DND-41 (cell line): ENCODE data around the gene ANKRD26.

Experiments
- ATAC-seq: fragments of 200-7000 bp; cut with Tn5 transposase; 3 replicates; pipeline ENCODE4 v1.9.1; 2021; ENCODE audit warnings: low read depth; ENCODE audit not compliant: insufficient read depth
- DNase-seq: peaks from one replicate; pipeline ENCODE4 v3.0.0-alpha.2; 2020
- H2AFZ ChIP-seq: 2 replicates; pipeline ENCODE4 v1.6.0; 2012; ENCODE audit warnings: low read depth, low read length
- H3K27ac ChIP-seq: 2 replicates; pipeline ENCODE4 v1.5.1; 2012; ENCODE audit warnings: low read length, inconsistent platforms
- H3K27me3 ChIP-seq: fragments of 200-600 bp; sonication (generic); 2 replicates; pipeline ENCODE4 v1.6.0; 2012; ENCODE audit warnings: low read length, mild to moderate bottlenecking, inconsistent platforms; ENCODE audit not compliant: insufficient read depth, poor library complexity
- H3K36me3 ChIP-seq: 2 replicates; pipeline ENCODE4 v1.5.1; 2012; ENCODE audit warnings: low read length, inconsistent platforms; ENCODE audit not compliant: insufficient read depth
- H3K4me1 ChIP-seq: 2 replicates; pipeline ENCODE4 v1.5.1; 2012; ENCODE audit warnings: mild to moderate bottlenecking, low read length; ENCODE audit not compliant: insufficient read depth
- H3K4me2 ChIP-seq: 2 replicates; pipeline ENCODE4 v1.6.0; 2012; ENCODE audit warnings: mild to moderate bottlenecking, moderate library complexity, low read length, inconsistent platforms; ENCODE audit not compliant: insufficient read depth
- H3K4me3 ChIP-seq, 2 experiments: fragments of 200-600 bp in 1 of 2; shearing (Covaris generic) in 1 of 2; 2 replicates each; pipeline ENCODE4 v1.5.1; 2012 to 2016; ENCODE audit warnings: inconsistent platforms in 2 of 2, low read length in 2 of 2, mild to moderate bottlenecking in 2 of 2, low read depth in 1 of 2, moderate library complexity in 1 of 2
- H3K79me2 ChIP-seq: 2 replicates; pipeline ENCODE4 v1.6.0; 2012; ENCODE audit warnings: low read length, inconsistent platforms; ENCODE audit not compliant: insufficient read depth
- H3K9ac ChIP-seq: 2 replicates; pipeline ENCODE4 v1.6.0; 2012; ENCODE audit warnings: low read depth, mild to moderate bottlenecking, inconsistent platforms, low read length, moderate library complexity
- H3K9me3 ChIP-seq: 2 replicates; pipeline ENCODE4 v1.5.1; 2012; ENCODE audit warnings: low read length, moderate library complexity, mild to moderate bottlenecking, inconsistent platforms; ENCODE audit not compliant: insufficient read depth, severe bottlenecking
- H4K20me1 ChIP-seq: 2 replicates; pipeline ENCODE4 v1.6.0; 2012; ENCODE audit warnings: low read length; ENCODE audit not compliant: insufficient read depth
- EZH2 ChIP-seq: IDR thresholded peaks from 3 replicates; pipeline ENCODE4 v1.6.1; 2012; ENCODE audit warnings: borderline replicate concordance, low read depth, mild to moderate bottlenecking, moderate library complexity, low read length, inconsistent platforms; ENCODE audit not compliant: severe bottlenecking
- TF ChIP-seq, protein P1 (sequence below): IDR thresholded peaks from 2 replicates; pipeline ENCODE4 v1.5.1; 2012; ENCODE audit warnings: borderline replicate concordance, low read length, moderate library complexity, mild to moderate bottlenecking; ENCODE audit not compliant: poor library complexity, severe bottlenecking; ENCODE audit errors: extremely low read depth

ANKRD26 gene

DNA sequence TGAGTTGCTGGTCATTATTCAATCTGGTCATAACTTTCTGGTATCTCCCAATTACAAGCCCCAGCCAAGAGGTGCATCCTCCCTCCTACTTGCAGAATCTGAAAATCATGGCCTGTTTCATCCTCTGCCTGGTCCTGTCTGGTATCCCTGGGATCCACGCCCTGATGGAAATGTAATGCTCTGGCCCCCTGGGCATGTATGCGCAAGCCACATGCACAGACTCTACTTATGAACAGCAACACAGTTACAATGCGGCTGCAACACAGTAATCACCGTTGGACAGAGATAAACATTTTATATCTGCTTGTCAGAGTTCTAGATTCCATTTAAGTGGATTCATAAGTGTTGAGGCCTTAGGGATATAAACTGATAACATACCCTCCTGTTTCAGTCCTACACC is 121.8 kb downstream of the ANKRD26 start:
- Histone ChIP-seq H3K4me3 (no peak overlapping the region), H3K9ac (no peak overlapping the region), H3K79me2 (no peaks in the 10 kb centered on the region), H3K27ac (no peak overlapping the region), H3K4me1 (no peaks in the 10 kb centered on the region), H3K9me3 (no peaks in the 10 kb centered on the region), H4K20me1 (no peaks in the 10 kb centered on the region), H3K27me3 (no peaks in the 10 kb centered on the region), H3K4me2 (no peak overlapping the region), H3K36me3 (no peaks in the 10 kb centered on the region), H2AFZ (no peak overlapping the region)
- ATAC-seq (no peak), DNase-seq (no peak)
- no peak for TF ChIP-seq EZH2
- TF ChIP-seq, protein P1, sequence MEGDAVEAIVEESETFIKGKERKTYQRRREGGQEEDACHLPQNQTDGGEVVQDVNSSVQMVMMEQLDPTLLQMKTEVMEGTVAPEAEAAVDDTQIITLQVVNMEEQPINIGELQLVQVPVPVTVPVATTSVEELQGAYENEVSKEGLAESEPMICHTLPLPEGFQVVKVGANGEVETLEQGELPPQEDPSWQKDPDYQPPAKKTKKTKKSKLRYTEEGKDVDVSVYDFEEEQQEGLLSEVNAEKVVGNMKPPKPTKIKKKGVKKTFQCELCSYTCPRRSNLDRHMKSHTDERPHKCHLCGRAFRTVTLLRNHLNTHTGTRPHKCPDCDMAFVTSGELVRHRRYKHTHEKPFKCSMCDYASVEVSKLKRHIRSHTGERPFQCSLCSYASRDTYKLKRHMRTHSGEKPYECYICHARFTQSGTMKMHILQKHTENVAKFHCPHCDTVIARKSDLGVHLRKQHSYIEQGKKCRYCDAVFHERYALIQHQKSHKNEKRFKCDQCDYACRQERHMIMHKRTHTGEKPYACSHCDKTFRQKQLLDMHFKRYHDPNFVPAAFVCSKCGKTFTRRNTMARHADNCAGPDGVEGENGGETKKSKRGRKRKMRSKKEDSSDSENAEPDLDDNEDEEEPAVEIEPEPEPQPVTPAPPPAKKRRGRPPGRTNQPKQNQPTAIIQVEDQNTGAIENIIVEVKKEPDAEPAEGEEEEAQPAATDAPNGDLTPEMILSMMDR = no peak

DNA sequence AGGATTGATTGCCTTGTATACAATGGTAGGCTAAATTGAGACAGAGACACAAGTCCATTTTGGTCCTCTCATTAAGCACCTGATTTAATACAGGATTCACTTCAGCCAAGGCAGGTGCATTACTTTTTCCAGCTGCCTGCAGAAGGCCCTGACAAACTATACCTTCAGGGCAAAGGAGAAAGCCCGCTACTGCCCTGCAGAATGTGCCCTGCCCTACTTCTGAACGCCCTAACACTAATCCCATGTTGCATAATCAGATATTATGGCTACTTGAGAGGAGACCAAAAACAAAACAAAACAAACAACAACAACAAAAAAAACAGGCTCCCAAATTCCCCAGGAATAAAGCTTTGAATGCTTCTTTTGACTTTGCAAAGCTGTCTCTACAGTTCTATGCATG is 122.7 kb downstream of the ANKRD26 start:
- TF ChIP-seq EZH2 = no peak
- TF ChIP-seq, protein P1 = no peak

DNA sequence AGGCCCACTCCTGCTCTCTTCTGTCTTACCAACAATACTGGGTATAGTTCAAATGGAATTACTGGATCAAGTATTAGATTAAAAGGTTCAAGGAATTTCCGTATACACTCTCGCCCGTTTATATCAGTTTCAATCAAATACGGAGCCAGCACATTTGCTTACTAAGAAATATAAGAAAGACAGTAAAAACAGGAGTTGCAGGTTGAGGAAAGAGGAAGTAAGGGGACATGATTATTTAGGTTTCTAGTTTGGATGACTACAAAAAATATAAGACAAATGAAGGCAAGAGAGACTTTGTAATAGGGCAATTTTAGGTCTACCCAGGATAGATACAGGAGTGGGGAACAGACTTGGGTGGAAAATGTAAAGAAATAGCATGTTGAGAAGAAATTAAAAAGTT is 129.6 kb downstream of the ANKRD26 start:
- H3K36me3 ChIP-seq = no peaks in the 10 kb centered on the region
- H2AFZ ChIP-seq = no peak overlapping the region
- no peak overlapping the region for H3K9ac ChIP-seq
- TF ChIP-seq, protein P1 = no peak
- TF ChIP-seq EZH2 = no peak
- H3K27ac ChIP-seq = no peak overlapping the region
- DNase-seq = no peak
- no peak for ATAC-seq
- no peaks in the 10 kb centered on the region for H3K9me3 ChIP-seq
- no peak overlapping the region for H3K4me3 ChIP-seq
- no peaks in the 10 kb centered on the region for H3K4me1 ChIP-seq
- H3K27me3 ChIP-seq = no peaks in the 10 kb centered on the region
- no peak overlapping the region for H3K4me2 ChIP-seq
- no peaks in the 10 kb centered on the region for H4K20me1 ChIP-seq
- H3K79me2 ChIP-seq = no peaks in the 10 kb centered on the region

More for the DNA sequence above, 122.7 kb downstream of the ANKRD26 start:
- H3K79me2 ChIP-seq = no peaks in the 10 kb centered on the region
- H3K4me1 ChIP-seq = no peaks in the 10 kb centered on the region
- no peak overlapping the region for H3K4me2 ChIP-seq
- ATAC-seq (no peak), DNase-seq (no peak)
- H3K9me3 ChIP-seq = no peaks in the 10 kb centered on the region
- no peak overlapping the region for H2AFZ ChIP-seq
- H3K9ac ChIP-seq = no peak overlapping the region
- H3K4me3 ChIP-seq = no peak overlapping the region
- no peak overlapping the region for H3K27ac ChIP-seq
- H3K27me3 ChIP-seq = no peaks in the 10 kb centered on the region
- H3K36me3 ChIP-seq = no peaks in the 10 kb centered on the region
- H4K20me1 ChIP-seq = no peaks in the 10 kb centered on the region
